HEK293 (cell line): ENCODE measurements around the gene NECAB2.

Experiments used
- CTCF ChIA-PET: fragments of 350-600 bp; formaldehyde crosslinking; extraction: SDS; loops from one replicate; lab custom pipeline; 2021; ENCODE audit warnings: antibody characterized with exemption; lab: Yijun Ruan, JAX
- POLR2A ChIA-PET: fragments of 300-600 bp; formaldehyde crosslinking; extraction: SDS; loops from one replicate; lab custom pipeline; 2020; ENCODE audit warnings: antibody characterized with exemption, inconsistent platforms; lab: Yijun Ruan, JAX
- H3K27ac ChIP-seq: fragments of 200-500 bp; sonication (Bioruptor generic); 2 replicates; pipeline ENCODE4 v1.5.1; 2014; ENCODE audit warnings: low read depth, low read length, control low read depth, inconsistent platforms; ENCODE audit errors: extremely low read depth
- H3K36me3 ChIP-seq, 2 experiments: fragments of 200-500 bp in 1 of 2; sonication (Bioruptor generic) in 1 of 2; 1 replicate in 1 of 2; 2 replicates in 1 of 2; pipeline ENCODE4 v1.5.1; 2014 to 2017; ENCODE audit warnings: inconsistent platforms in 2 of 2, low read length in 2 of 2; ENCODE audit not compliant: control insufficient read depth in 2 of 2, insufficient read depth in 1 of 2
- H3K4me1 ChIP-seq: fragments of 200-500 bp; sonication (Bioruptor generic); 2 replicates; pipeline ENCODE4 v1.5.1; 2014; ENCODE audit warnings: mild to moderate bottlenecking, low read length, inconsistent platforms; ENCODE audit not compliant: control insufficient read depth, insufficient read depth
- H3K4me3 ChIP-seq: 2 replicates; pipeline ENCODE4 v1.5.1; 2011; ENCODE audit warnings: low read depth, mild to moderate bottlenecking, control low read depth, low read length, moderate library complexity
- H3K9me3 ChIP-seq: fragments of 200-500 bp; sonication (Bioruptor generic); 2 replicates; pipeline ENCODE4 v1.5.1; 2014; ENCODE audit warnings: low read depth, low read length, inconsistent platforms; ENCODE audit not compliant: control insufficient read depth, insufficient read depth
- HOXC10 ChIP-seq: sonication (generic); formaldehyde crosslinking; IDR thresholded peaks from 2 replicates; pipeline ENCODE4 v1.8.1; 2023; ENCODE audit warnings: mild to moderate bottlenecking, missing genetic modification reagents
- KLF9 ChIP-seq: fragments of 450-650 bp; formaldehyde crosslinking; IDR thresholded peaks from 2 replicates; pipeline ENCODE4 v1.5.1; 2016; ENCODE audit warnings: missing biosample characterization, missing genetic modification characterization, low read depth
- ZFHX2 ChIP-seq: fragments of 450-650 bp; formaldehyde crosslinking; conservative IDR thresholded peaks from 2 replicates; pipeline ENCODE4 v1.5.1; 2016; ENCODE audit warnings: missing biosample characterization, missing genetic modification characterization
- ZFP69B ChIP-seq: fragments of 450-650 bp; formaldehyde crosslinking; IDR thresholded peaks from 2 replicates; pipeline ENCODE4 v1.5.1; 2016; ENCODE audit warnings: missing biosample characterization, missing genetic modification characterization
- ZNF132 ChIP-seq: fragments of 450-650 bp; formaldehyde crosslinking; IDR thresholded peaks from 2 replicates; pipeline ENCODE4 v1.5.1; 2017; ENCODE audit warnings: missing biosample characterization, missing genetic modification characterization, borderline replicate concordance
- ZNF138 ChIP-seq: fragments of 450-650 bp; formaldehyde crosslinking; IDR thresholded peaks from 2 replicates; pipeline ENCODE4 v1.5.1; 2016; ENCODE audit warnings: missing biosample characterization, missing genetic modification characterization, borderline replicate concordance
- ZNF155 ChIP-seq: fragments of 450-650 bp; formaldehyde crosslinking; IDR thresholded peaks from 2 replicates; pipeline ENCODE4 v1.5.1; 2016; ENCODE audit warnings: missing biosample characterization, missing genetic modification characterization
- ZNF302 ChIP-seq: fragments of 450-650 bp; formaldehyde crosslinking; IDR thresholded peaks from 2 replicates; pipeline ENCODE4 v1.5.1; 2016; ENCODE audit warnings: missing biosample characterization, missing genetic modification characterization, low read depth
- ZNF37A ChIP-seq: fragments of 450-650 bp; IDR thresholded peaks from 2 replicates; pipeline ENCODE4 v1.5.1; 2018; ENCODE audit warnings: missing biosample characterization, missing genetic modification characterization
- ZNF747 ChIP-seq: fragments of 450-650 bp; formaldehyde crosslinking; IDR thresholded peaks from 2 replicates; pipeline ENCODE4 v1.5.1; 2016; ENCODE audit warnings: missing biosample characterization, missing genetic modification characterization
- ZSCAN30 ChIP-seq: fragments of 450-650 bp; IDR thresholded peaks from 2 replicates; pipeline ENCODE4 v1.5.1; 2018; ENCODE audit warnings: missing biosample characterization, mild to moderate bottlenecking, missing genetic modification characterization, moderate library complexity
- ZXDB ChIP-seq: fragments of 450-650 bp; formaldehyde crosslinking; IDR thresholded peaks from 2 replicates; pipeline ENCODE4 v1.5.1; 2016; ENCODE audit warnings: missing biosample characterization, missing genetic modification characterization
- TF ChIP-seq, protein P1 (sequence below): fragments of 450-650 bp; formaldehyde crosslinking; IDR thresholded peaks from 2 replicates; pipeline ENCODE4 v1.5.1; 2016; ENCODE audit warnings: missing biosample characterization, missing genetic modification characterization
- TF ChIP-seq, protein P2 (sequence below): fragments of 450-650 bp; formaldehyde crosslinking; IDR thresholded peaks from 2 replicates; pipeline ENCODE4 v1.5.1; 2016; ENCODE audit warnings: missing biosample characterization, missing genetic modification characterization
- TF ChIP-seq, protein P3 (sequence below): fragments of 450-650 bp; IDR thresholded peaks from 2 replicates; pipeline ENCODE4 v1.5.1; 2018; ENCODE audit warnings: missing biosample characterization, missing genetic modification characterization

NECAB2 gene

DNA sequence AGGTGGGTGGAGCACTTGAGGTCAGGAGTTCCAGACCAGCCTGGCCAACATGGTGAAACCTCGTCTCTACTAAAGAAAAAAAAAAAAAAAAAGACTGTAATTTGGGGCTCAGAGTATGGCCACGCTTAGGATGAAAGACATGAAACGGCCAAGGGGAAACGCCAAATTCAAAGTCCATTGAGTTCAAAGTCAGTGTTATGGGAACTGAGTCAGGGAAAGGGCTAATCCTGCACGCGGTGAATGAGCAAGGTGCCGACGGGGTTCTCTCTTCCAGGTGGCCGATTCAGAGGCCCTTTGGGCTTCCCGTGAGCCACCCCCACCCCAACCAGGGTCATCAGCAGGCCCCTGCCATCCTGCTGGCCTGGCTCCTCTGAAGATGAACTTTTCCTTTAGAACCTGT is 22.5 kb upstream of the NECAB2 start:
- H3K36me3 ChIP-seq = no peaks in the 10 kb centered on the region
- no peak overlapping the region for H3K4me3 ChIP-seq
- ChIA-PET POLR2A (no interaction called here), CTCF (no interaction called here)
- TF ChIP-seq ZFHX2 (no peak), ZNF37A (tag by site-specific recombination) (no peak), ZNF302 (tag by site-specific recombination) (no peak), KLF9 (tag by site-specific recombination) (no peak), ZNF747 (tag by site-specific recombination) (no peak)
- H3K4me1 ChIP-seq = no peaks in the 10 kb centered on the region
- H3K27ac ChIP-seq = no peak overlapping the region
- H3K9me3 ChIP-seq = no peaks in the 10 kb centered on the region

DNA sequence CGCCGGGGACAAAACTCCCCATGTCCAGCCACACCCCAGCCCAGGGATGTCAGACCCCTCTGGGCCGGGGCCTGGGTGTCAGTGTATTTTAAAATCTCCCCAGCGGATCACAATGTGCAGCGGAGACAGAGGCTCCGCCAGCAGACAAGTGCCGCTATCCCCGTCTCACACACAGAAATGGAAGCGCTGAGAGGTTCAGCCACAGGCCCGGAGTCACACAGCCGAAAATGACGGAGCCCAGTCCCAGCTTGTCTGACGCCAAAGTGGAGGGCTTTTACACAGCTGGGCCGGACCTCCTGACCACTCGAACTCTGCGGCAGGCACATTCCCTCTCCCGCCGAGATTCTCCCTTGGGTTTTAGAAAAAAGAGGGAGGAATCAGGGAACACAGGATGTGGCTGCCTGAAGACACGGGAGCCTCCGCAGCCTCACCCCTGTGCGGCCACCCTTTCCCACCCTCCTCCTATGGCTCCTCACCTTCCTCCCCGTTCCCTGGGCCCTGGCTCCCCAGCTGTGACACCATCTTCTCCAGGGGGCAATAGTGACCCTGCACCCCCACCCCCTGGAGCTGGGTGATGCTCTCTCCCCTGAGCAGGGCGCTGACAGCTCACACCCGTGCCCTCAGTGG is 21.8 kb upstream of the NECAB2 start:
- TF ChIP-seq, protein P1, sequence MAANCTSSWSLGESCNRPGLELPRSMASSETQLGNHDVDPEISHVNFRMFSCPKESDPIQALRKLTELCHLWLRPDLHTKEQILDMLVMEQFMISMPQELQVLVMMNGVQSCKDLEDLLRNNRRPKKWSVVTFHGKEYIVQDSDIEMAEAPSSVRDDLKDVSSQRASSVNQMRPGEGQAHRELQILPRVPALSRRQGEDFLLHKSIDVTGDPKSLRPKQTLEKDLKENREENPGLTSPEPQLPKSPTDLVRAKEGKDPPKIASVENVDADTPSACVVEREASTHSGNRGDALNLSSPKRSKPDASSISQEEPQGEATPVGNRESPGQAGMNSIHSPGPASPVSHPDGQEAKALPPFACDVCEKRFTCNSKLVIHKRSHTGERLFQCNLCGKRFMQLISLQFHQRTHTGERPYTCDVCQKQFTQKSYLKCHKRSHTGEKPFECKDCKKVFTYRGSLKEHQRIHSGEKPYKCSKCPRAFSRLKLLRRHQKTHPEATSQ (tag by site-specific recombination) = no peak
- TF ChIP-seq, protein P2, sequence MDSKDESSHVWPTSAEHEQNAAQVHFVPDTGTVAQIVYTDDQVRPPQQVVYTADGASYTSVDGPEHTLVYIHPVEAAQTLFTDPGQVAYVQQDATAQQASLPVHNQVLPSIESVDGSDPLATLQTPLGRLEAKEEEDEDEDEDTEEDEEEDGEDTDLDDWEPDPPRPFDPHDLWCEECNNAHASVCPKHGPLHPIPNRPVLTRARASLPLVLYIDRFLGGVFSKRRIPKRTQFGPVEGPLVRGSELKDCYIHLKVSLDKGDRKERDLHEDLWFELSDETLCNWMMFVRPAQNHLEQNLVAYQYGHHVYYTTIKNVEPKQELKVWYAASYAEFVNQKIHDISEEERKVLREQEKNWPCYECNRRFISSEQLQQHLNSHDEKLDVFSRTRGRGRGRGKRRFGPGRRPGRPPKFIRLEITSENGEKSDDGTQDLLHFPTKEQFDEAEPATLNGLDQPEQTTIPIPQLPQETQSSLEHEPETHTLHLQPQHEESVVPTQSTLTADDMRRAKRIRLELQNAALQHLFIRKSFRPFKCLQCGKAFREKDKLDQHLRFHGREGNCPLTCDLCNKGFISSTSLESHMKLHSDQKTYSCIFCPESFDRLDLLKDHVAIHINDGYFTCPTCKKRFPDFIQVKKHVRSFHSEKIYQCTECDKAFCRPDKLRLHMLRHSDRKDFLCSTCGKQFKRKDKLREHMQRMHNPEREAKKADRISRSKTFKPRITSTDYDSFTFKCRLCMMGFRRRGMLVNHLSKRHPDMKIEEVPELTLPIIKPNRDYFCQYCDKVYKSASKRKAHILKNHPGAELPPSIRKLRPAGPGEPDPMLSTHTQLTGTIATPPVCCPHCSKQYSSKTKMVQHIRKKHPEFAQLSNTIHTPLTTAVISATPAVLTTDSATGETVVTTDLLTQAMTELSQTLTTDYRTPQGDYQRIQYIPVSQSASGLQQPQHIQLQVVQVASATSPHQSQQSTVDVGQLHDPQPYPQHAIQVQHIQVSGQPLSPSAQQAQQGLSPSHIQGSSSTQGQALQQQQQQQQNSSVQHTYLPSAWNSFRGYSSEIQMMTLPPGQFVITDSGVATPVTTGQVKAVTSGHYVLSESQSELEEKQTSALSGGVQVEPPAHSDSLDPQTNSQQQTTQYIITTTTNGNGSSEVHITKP (tag by site-specific recombination) = no peak
- TF ChIP-seq ZNF155 (tag by site-specific recombination) (no peak), ZSCAN30 (tag by site-specific recombination) (no peak), HOXC10 (CRISPR knock-in tag) (no peak), ZXDB (no peak), ZNF138 (tag by site-specific recombination) (no peak), ZNF132 (tag by site-specific recombination) (no peak), ZFP69B (tag by site-specific recombination) (no peak)
- TF ChIP-seq, protein P3, sequence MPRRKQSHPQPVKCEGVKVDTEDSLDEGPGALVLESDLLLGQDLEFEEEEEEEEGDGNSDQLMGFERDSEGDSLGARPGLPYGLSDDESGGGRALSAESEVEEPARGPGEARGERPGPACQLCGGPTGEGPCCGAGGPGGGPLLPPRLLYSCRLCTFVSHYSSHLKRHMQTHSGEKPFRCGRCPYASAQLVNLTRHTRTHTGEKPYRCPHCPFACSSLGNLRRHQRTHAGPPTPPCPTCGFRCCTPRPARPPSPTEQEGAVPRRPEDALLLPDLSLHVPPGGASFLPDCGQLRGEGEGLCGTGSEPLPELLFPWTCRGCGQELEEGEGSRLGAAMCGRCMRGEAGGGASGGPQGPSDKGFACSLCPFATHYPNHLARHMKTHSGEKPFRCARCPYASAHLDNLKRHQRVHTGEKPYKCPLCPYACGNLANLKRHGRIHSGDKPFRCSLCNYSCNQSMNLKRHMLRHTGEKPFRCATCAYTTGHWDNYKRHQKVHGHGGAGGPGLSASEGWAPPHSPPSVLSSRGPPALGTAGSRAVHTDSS (tag by site-specific recombination) = no peak
- Histone ChIP-seq H3K9me3 (no peaks in the 10 kb centered on the region), H3K27ac (no peak overlapping the region), H3K4me3 (no peak overlapping the region), H3K36me3 (no peaks in the 10 kb centered on the region), H3K4me1 (no peaks in the 10 kb centered on the region)
- CTCF ChIA-PET = no interaction called here
- POLR2A ChIA-PET = no interaction called here
